Activated CD4-positive, CD25-positive, alpha-beta regulatory T cell (primary cell): ENCODE results near the gene TK2.
A peak's percentile ranks its signal among the peaks of the same experiment; 100 is the strongest.

Source experiments
- DNase-seq, 4 experiments: peaks; one replicate each; lab custom pipeline; 2025; lab: John Stamatoyannopoulos, UW

TK2 gene

GRCh38 chr16:66481943-66482390, 68.0 kb downstream of the TK2 start:
- no peak for DNase-seq

DNA sequence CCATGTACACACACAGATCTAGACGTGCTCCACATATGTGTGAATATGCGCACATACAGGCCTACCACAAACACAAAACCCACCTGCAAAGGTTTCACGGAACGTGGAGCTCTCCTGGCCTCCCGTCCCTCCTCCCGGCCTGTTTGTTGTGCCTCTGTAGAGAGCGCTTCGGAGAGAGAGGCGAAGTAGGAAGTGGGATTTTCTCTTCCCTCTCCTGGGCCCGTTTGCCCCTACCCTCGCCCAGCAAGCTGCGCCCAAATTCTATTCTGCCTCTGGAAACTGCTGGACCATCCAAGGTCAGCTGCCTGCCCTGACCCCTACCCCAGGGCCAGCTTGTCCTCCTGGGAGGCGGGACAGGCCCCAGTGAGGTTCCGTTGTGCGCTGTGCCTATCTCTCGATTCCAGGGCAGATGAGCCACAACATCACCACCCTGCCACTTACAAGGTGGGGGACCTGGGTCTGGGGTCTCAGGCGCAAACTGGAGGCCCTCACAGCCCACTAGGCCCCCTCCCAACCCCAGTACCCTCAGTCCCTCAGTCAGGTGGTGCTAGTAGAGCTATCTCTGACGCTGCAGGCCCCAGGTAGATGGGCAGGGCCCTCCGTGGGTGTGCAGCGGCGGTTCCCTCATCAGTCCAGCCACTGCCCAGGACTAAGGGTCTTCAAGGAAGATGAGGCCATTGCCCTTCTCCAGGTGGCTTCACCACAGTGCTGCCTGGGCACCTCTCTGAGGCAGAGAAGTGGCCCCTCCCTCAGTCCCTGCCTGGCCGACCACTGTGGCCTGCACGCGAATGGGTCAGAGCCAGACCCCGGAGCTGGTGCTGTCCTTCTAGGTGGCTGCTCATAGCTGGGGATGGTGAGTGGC, 68.6 kb downstream of the TK2 start:
- no peak for DNase-seq

DNA sequence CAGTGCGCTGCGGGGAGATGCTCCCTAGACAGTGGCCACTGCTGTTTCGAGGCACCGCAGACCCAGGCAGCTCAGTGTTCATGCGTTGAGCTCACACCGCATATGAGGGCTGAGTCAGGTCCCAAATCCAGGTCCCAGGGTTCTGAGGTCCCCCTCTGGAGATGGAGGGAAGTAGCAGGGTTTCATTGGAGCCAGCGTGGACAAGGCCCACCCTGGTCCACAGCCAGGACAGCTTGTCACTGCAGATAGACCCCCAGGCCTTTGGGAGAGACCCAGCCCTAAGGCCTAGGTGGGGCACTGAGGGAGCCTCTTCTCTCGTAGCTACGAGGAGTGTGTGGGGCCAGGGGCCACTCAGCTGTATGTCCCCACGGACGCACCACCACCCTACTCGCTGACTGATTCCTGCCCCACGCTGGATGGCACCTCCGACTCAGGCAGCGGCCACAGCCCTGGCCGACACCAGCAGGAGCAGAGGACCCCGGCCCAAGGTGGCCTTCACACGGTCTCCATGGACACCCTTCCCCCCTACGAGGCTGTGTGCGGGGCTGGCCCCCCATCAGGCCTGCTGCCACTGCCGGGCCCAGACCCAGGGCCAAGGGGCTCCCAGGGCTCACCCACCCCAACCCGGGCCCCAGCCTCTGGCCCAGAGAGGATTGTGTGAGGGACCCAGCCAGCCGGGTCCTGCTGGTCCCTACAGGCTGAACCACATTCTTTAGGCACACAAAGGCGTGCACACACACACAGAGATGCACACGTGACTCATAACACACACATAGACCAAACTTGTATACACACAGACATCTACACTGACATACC, 69.4 kb downstream of the TK2 start:
- DNase-seq: no peak

GRCh38 chr16:66479661-66480264, 70.2 kb downstream of the TK2 start:
- no peak for DNase-seq

- peak; percentile 61 to 78 (median 66) for DNase-seq
Measured at GRCh38 chr16:66478733-66479511, 71.0 kb downstream of the TK2 start.

DNA sequence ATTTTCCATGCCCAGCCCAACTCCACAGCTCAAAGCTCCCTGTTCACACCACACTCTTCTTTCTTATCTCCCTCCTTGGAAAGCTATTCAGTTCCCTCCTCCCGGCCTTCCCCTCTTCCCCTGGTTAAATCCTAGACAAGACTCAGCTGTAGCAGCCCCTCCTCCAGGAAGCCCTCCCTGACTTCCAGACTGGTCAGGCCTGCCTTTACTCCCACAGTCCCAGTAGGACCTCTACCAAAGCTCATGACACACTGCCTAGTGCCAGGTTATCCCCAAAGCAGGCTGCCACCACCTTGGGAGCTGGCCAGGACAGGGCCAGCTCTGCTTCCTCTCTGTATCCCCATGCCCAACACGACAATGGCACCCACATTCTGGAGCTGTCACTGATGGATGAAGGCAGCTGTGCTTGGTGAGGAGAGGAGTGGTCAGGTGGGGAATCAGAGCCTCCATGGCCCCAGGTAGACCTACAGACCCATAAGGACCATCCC, 72.8 kb downstream of the TK2 start:
- DNase-seq: no peak

GRCh38 chr16:66476328-66477027, 73.4 kb downstream of the TK2 start:
- peak in 1 of 4 experiments; percentile 28 for DNase-seq

GRCh38 chr16:66475232-66475631, 74.7 kb downstream of the TK2 start:
- no peak for DNase-seq

DNA sequence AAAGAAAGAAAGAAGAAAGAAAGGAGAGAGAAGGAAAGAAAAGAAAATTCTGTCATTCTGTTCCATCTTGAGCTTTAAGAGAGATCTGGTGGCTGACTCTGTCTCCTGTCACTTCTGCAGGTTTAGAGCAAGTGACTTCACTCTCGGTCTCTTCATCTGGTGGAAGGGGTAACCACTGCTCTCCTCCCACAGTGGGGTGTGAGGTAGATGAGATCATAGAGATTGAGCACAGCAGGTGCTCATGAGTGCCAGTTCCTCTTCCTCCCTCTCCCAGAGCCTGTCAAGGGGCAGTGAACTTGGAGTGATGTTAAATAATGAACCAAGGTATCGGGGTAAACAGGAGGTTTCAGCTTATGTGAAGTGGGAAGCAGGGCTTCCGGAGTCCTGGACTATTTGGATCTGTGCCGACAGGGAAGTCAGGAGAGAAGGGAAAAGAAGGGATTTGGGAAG, 75.1 kb downstream of the TK2 start:
- DNase-seq: peak; percentile 8 to 18 (median 12)

DNA sequence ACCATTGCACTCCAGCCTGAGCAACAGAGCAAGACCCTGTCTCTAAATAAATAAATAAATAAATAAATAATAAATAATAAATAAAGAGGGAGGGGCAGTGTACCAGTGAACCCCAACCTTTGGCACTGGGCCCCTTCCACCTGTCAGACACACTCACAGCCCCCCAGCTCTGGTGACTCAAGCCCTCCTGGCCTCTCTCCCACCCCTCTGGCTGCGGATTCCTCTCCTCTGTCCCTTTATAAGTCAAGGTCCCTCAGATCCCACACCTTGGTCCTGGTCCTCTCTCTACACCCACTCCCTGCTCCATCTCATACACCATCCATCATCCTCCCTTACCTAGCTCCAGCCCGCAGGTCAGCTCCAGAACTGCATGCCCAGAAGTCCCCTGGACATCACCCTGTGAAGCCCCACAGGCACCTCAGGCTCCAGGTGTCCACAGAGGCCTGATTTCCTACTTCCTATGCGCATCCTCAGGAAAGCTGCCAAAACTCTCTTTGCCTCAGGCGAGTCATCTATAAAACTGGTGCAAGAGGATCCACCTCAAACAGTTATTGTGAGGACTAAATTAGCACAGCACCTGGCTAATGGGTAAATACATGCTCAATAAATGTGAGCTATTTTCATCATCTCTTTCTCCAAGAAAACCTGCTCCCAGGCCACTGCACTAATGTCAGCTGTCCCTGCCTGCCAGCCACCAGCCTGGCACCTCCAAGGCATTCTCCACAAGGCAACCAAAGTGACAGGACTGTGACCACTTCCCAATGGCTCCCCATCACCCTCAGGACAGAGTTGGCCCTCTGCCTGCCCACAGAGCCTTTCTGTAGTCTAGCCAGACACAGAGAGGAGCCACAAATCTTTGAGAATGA, 76.0 kb downstream of the TK2 start:
- DNase-seq: no peak

- DNase-seq: no peak
Measured at GRCh38 chr16:66473051-66473571, 76.8 kb downstream of the TK2 start.

GRCh38 chr16:66471716-66472393, 78.1 kb downstream of the TK2 start:
- DNase-seq: no peak

GRCh38 chr16:66471264-66471663, 78.7 kb downstream of the TK2 start:
- DNase-seq: no peak

DNA sequence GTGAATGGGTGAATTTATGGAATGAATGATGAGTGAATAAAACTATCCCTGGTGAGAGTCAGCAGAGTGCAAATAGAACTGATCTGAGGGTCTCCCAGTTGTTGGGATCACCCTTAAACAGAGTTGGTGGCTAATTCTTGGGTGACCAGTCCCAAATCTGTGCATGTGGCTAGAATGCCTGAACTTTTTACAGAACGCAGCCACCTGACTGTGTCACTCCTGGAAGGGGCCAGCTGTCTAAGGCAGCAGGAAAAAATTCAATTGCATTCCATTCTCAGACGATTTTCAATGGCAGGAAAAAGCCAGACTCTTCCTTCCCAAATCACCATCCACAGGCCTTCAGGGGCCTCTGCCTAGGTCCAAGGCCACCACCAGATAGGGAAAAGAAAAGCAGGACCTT, 79.4 kb downstream of the TK2 start:
- DNase-seq: no peak

- DNase-seq: no peak
Measured at GRCh38 chr16:66469947-66470546, 79.9 kb downstream of the TK2 start.

DNA sequence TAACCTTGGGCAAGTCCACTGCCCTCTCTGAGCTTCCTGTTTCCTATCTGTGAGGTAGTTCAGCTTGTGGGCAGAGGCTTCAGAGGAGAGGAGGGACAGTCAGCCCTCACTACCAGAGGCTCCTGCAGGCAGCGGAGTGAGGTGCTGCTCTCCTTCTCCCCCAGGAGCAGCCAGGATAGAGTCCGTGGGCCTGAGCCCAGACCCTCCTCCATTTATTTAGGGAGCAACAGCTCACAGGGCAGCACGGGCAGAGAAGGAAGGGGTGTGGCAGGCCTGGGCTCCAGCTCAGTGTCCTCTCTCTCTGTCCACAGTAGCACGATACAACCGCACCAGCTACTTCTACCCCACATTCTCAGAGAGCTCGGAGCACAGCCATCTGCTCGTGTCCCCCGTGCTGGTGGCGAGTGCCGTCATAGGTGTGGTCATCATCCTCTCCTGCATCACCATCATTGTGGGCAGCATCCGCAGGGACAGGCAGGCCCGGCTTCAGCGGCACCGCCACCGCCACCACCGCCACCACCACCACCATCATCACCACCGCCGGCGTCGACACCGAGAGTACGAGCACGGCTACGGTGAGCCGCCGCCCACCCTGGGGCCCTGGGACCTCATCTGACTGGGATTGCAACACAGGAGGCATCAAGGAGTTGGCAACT, 80.5 kb downstream of the TK2 start:
- DNase-seq: no peak

DNA sequence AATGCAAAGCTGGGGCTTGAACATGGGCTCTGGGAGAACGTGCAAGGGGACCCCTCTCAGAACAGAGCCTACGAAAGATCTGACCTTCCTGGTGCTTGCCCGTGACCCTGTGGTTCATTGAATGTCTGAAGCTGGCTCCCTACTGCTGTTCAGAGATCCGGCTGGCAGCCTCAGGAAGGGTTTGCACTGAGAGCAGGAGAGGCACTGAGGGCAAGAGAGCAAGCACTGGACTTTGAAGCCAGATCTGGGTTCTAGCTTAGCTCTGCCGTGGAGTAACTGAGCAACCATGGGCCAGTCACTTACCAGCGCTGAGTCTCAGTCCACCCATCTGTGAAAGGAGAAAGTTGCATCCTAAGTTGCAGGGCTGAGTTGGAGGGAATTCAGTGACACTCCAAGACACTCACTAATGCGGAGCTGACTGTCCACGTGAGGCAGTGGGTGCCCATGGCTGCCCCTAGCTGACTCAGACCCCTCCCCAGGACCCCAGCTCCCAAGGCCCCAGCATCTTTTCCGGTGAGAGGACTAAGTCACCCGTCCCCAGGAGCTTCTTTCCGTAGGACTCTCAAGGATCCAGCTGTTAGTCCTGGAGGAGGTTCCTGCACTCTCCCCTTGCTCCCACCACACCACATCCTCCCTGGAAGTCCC, 81.5 kb downstream of the TK2 start:
- no peak for DNase-seq

DNA sequence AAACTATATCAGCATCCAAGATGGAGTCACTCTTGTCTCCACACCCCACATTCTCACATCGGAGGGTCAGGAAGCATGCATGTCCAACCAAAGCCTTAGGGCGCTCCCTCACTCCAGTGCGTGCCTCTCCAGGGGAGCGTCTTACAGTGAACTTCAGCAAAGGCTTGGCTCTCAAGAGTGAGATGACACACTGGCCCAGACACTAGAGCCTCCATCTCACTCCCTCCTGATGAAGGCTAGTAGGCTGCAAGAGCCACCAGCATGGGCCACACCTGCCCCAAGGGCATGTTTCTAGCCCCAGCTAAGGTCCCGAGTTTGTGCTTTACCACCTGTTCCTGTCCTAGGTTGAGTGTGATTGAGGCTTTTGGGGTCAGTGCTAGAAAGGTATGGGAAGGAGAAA, 82.3 kb downstream of the TK2 start:
- DNase-seq: no peak
